NCI-H524 (cell line): Measurements from ENCODE around the gene TRPM6.

ENCODE experiments used
- DNase-seq, 2 experiments: peaks; one replicate each; lab custom pipeline; 2025; lab: John Stamatoyannopoulos, UW

Gene TRPM6

DNA sequence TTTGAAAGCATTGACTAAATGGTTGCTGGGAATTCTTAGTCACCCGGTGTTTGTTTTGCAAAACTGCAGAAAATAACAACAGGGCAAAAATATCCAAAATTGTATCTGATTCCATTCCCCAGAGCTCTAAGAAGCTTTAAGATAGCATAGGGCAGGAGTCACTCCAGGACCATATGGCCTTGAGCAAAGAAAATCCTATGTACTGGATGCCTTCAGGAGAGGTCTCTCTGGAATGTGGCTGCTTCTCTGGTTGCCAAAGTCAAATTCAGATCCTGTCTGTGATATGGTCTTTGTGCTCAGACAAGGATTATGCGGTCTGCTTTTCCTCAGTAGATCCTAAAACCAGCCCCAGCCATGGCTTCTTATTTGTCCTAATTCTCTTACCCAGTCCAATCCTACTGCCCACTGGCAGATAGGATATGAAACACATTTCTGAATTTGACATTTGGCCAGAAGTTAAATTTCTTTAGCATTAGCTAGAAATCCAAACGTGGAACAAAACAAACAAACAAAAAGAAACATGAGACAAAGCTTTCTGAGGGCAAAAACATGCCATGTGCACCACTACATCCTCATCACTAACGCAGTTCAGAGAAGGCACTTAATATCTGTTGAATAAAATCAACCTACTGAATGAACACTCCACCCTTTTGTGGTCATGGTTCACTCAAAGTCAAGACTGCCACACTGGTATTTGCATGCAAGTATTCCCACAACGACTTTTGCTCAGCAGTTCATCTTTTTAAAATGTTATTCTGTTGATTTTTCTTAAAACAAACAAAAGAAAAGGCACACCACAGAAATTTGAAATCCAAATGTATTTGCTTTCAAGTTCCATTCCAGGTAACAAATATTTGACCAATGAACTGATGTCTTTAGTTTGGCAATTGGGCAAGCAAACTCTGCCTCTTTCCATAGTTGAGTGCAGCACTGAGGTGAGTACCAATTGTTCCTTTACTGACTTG, 165.7 kb downstream of the TRPM6 start:
- DNase-seq: no peak

DNA sequence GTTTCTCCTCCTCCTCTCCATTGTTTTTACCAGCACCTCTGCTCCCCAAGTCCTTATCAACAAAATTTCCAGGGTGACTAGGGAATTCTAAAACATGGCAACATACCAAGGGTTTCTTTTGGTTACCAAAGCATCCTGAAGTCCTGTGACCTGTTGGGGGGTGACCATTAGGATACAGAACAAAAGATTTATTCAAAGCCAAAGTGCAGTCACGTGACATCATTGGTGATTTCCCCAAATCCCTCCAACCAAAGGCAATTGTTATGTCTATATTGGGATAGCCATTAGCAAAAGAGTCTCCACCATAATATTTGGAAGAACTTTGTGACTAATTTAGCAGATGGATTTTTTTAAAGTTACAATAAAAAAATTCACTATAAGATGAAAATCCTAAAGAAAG, 168.4 kb downstream of the TRPM6 start:
- DNase-seq: no peak

DNA sequence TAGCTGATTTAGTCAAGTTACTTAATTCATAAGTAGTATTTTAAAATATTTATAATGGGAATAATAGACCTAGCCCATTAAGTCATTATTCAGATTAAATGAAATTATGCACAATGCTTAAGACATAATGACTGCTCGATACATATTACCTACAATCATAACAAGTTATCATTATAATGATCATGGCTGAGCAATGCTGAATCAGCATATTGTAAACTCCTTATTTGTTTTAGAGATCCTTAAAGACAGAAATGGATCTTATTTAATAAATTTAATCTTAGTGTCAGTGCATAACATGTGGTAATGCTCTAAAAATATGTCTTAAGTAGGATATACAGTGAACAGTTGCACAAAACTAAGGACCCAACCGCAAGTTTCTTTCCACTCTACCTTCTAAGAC, 169.0 kb downstream of the TRPM6 start:
- no peak for DNase-seq

DNA sequence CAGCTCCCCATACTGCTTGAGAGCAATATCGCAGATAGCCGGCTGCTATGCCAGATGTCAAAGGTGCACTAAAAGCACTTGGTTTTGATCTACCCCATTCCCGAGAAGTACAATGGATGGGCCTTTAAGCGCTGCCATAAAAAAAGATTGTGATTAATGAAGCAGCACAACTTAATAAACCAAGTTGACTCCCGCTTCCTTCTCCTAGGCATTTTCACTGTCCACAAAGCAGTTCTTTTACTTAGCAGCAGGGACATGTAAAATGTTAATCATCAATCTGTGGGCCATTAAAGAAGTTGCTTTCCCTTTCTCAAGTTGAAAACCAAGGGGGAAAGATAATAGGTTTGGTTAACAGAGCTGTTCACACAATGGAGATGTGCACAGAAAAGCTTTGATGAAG, 176.4 kb downstream of the TRPM6 start:
- DNase-seq: peak; percentile 6 to 69

DNA sequence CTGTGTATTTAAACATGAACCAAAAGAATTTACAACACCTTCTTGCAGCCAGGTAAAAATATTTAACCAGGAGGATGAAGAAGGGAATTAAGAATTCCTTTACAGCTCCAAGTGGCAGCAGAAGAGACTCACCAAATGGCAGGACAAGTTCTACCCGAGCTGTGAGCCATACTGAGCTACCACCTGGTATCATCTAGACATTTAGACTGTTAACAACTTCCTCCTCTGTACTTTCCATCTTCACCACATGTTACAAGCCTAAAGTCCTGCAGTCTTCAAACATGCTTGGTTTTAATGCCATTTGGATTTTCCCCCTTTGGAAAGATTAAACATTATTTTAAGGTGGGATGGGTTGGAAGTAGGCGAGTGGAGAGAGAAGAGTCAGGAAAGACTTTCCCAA, 190.2 kb downstream of the TRPM6 start:
- no peak for DNase-seq

DNA sequence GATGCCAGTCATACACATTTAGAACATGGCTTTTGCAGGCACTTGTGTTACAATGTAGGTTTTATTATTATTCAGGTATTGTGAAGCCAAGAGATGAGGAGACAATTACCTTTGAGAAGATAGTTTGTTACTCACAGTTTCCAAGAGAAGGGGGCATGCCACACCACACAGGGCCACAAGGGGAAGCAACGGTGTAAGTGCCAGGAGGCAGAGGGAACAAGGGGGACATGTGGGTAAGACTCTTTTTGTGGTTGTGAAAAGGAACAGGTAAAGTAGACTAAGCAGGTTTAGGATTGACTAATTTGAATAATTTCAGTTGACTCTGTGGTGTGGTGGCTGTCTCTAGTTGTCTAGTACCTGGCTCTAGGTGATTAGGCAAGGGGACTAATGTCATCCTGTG, 191.2 kb downstream of the TRPM6 start:
- no peak for DNase-seq

DNA sequence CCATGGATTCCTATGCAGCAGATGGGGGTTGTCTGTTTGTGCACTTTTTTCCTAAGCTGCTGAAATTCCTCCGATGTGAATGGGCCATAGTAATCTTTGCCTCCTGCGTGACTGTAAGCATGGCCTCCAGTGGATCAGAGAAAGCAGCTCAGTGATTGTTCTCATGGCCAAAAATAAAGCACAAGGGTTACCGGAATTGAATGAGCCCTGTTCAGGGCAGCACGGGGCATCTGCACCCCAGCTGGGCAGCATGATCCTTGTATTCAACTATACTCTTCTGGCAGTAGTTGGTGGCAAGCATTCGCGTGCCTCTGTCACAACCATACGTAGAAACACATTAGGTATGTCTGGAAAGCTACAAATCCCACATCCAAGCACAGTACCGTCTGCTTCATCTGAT, 196.7 kb downstream of the TRPM6 start:
- no peak for DNase-seq

DNA sequence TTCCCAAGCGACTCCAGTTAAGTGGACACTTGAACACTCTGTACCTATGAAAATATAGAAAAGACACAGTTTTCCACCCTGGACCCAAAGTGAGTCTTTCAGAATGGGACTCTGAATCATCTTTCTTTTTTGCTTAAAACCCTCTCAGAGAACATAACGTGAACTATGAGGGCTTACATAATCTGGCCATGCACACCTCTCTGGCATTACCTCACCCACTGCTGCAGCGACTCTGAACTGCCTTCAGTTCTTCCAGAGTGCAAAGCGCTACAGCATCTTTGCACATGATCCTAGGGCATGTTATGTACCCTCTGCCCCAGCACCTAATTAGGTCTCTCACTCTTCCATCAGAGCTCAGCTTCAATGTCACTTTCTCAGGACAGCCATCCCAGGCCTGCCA, 204.4 kb downstream of the TRPM6 start:
- DNase-seq: no peak

DNA sequence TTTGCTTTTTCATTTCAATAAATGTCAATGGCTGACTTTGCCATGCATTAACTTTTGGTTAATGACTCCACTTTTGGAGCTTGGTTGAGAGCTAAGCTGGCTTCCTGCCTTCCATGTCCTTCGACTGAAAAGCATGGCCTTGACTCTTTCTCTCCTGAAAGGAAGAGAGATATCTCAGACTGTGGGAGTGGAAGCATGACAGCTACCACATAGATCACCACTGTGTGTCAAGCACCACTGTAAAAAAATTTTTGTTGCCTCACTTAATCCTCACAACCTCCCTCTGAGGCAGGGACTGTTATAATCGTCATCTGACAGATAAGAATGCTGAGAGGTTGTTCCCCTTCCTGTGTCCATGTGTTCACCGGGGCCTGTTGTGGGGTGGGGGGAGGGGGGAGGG, 205.8 kb downstream of the TRPM6 start:
- no peak for DNase-seq

DNA sequence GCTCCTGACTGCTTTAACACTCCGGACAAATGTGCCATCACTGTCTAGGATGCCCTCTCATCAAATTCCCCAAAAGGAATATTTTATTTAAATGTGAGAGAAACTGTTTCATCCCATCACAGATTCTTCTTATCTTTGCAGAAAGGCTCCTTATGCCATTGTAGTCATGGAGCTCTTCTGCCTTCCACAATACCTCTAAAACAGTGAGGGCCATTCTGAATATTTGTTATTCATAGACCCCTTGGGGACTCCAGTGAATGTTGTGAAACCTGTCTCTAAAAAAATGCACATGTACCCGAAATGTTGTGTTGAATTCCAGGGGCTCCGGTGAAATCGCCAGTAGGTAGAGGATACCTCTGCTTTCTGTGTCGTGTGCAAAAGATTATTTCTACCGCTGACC, 213.6 kb downstream of the TRPM6 start:
- no peak for DNase-seq
